Kidney epithelial cell (primary cell): ENCODE data around the gene MOK. TPM values are rescaled to one million over a fixed set of nuclear protein-coding genes. Genes with fewer than 3 reads are reported as not detected.

Experiments
- DNase-seq: peaks from one replicate; pipeline ENCODE4 v3.0.0-alpha.2; 2010; ENCODE audit warnings: low read depth
- H3K27me3 ChIP-seq: 2 replicates; pipeline ENCODE4 v1.6.0; 2011; ENCODE audit warnings: low read length; ENCODE audit not compliant: control insufficient read depth, insufficient read depth
- H3K36me3 ChIP-seq: 2 replicates; pipeline ENCODE4 v1.5.1; 2011; ENCODE audit warnings: low read length; ENCODE audit not compliant: control insufficient read depth, insufficient read depth
- H3K4me3 ChIP-seq: 2 replicates; pipeline ENCODE4 v1.5.1; 2011; ENCODE audit warnings: low read depth, mild to moderate bottlenecking, control low read depth, low read length
- total RNA-seq: library from RNA; depleted of rRNA; stranded (reverse); fragments of >200 nt; gene quantifications from 2 replicates; pipeline ENCODE4 v1.2.3, GENCODE V29; 2015
- TF ChIP-seq, protein P1 (sequence below): IDR thresholded peaks from 2 replicates; pipeline ENCODE4 v1.5.1; 2011; ENCODE audit warnings: mild to moderate bottlenecking, moderate library complexity, low read length, control low read depth, inconsistent platforms; ENCODE audit not compliant: insufficient read depth, poor library complexity, severe bottlenecking

MOK gene
- total RNA-seq, 1 donor from 2014 or later: 5.1 TPM

DNA sequence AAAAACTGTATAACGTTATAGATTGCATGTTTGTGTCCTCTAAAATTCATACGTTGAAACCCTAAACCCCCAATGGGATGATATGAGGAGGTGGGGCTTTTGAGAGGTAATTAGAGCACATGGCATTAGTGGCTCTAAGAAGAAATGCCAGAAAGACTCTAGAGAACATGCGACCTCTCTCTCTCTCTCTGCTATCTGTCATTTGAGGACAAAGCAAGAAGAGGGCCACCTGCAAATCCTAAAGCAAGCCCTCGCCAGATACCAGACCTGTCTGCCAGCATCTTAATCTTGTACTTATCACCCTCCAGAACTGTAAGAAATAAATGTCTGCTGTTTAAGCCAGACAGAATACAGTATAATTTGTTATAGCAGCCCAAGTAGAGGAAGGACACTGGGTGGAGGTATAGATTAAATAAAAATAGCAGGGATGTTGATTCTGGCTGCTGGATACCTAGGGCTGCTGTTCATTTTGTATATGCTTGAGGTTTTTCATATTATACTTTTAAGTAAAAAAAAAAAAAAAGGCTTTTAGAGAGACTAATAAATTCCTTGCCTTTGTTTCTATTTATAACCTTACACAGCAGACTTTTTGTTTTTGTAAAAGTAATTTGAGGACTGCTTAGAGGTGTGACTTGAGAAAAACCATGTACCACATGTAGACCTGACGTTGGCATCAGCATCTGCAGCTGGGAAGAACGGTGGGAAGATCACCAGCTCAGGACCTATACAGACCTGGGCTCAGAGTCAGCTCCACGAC is 26.9 kb downstream of the MOK start:
- no peaks in the 10 kb centered on the region for H3K27me3 ChIP-seq

DNA sequence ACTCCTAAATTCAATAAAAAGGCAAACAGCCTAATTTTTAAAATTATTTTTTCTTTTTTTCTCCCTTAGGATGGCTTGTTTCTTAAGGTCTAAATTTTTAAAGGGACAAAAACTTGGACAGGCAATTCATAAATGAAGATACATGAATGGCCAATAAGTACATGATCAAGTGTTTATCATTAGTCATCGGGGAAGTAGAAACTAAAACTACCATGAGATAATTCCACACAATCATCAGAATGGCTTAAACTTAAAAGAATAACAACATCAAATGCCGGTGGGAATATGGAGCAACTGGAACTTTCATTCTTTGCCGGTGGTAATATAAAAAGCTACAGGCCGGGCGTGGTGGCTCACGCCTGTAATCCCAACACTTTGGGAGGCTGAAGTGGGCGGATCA is 29.1 kb downstream of the MOK start:
- Histone ChIP-seq H3K4me3 (no peak overlapping the region), H3K36me3 (no peaks in the 10 kb centered on the region), H3K27me3 (no peaks in the 10 kb centered on the region)
- no peak for DNase-seq
- TF ChIP-seq, protein P1, sequence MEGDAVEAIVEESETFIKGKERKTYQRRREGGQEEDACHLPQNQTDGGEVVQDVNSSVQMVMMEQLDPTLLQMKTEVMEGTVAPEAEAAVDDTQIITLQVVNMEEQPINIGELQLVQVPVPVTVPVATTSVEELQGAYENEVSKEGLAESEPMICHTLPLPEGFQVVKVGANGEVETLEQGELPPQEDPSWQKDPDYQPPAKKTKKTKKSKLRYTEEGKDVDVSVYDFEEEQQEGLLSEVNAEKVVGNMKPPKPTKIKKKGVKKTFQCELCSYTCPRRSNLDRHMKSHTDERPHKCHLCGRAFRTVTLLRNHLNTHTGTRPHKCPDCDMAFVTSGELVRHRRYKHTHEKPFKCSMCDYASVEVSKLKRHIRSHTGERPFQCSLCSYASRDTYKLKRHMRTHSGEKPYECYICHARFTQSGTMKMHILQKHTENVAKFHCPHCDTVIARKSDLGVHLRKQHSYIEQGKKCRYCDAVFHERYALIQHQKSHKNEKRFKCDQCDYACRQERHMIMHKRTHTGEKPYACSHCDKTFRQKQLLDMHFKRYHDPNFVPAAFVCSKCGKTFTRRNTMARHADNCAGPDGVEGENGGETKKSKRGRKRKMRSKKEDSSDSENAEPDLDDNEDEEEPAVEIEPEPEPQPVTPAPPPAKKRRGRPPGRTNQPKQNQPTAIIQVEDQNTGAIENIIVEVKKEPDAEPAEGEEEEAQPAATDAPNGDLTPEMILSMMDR: no peak

More for the DNA sequence above, 26.9 kb downstream of the MOK start:
- no peak overlapping the region for H3K4me3 ChIP-seq
- TF ChIP-seq, protein P1: no peak
- DNase-seq: no peak
- H3K36me3 ChIP-seq: peaks cover 2% of the 10 kb centered on the region

DNA sequence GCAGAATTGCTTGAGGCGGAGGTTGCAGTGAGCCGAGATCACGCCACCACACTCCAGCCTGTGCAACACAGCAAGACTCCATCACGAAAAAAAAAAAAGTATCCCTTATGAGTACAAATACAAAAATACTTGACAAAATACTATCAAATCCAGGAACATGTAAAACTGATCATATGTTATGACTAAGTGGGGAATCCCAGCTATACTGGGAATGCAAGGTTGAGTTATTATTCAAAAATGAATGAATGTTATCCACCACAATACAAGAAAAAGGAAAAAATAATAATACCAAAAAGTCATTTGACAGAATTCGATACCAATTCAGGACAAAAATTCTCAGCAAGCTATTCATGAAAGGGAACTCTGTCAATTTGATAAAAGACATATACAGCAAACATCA is 32.6 kb downstream of the MOK start:
- TF ChIP-seq, protein P1: no peak
- no peak for DNase-seq
- H3K27me3 ChIP-seq: no peaks in the 10 kb centered on the region

DNA sequence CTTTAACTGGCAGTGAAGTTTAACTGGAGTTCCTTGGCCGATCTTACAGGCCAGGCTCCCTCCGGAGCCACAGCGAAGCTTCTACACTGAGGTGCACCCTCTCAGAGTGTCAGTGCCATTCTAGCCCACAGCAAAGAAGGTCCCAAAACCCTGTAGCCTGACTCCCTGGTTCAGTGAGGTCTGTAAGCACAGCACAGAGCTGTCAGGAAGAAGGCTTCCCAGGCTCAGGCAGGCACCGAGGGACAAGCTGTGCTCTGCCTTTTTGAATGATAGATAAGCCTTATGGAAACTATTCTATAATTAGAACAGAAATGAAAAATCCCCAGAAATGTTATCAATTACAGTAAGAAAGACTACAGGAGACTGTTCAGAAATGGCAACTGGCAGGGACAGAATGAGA is 40.2 kb downstream of the MOK start:
- H3K4me3 ChIP-seq: no peak overlapping the region
- no peak for DNase-seq
- TF ChIP-seq, protein P1: no peak
- H3K27me3 ChIP-seq: no peaks in the 10 kb centered on the region
- no peaks in the 10 kb centered on the region for H3K36me3 ChIP-seq

More for the DNA sequence above, 32.6 kb downstream of the MOK start:
- Histone ChIP-seq H3K4me3 (no peak overlapping the region), H3K36me3 (no peaks in the 10 kb centered on the region)

DNA sequence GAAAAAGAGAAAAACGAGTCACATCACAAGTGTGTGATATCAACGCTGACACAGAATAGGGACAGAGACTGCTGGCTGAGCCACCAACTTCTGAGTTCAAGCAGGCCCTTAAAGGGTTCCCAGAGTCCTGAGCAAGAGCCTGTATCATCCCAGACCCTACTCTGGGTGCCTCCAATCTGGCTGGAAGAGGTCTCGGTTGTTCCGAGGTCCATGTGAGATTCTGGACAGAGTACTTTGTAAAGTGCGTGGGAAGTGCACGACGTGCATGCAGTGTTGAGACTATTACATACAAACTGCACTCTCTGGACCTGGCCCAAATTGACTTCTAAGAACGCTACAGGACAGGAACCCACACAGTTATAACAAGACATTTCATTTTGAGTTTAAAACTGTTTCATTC is 40.6 kb downstream of the MOK start:
- H3K36me3 ChIP-seq: no peaks in the 10 kb centered on the region
- TF ChIP-seq, protein P1: no peak
- H3K4me3 ChIP-seq: no peak overlapping the region
- DNase-seq: no peak
- no peaks in the 10 kb centered on the region for H3K27me3 ChIP-seq
